ENCODE data around the gene CFAP100. TPM values are rescaled to one million over a fixed set of nuclear protein-coding genes. Genes with fewer than 3 reads are reported as not detected.

CFAP100 gene
- total RNA-seq, 2 experiments from 2014 or later = not detected

DNA sequence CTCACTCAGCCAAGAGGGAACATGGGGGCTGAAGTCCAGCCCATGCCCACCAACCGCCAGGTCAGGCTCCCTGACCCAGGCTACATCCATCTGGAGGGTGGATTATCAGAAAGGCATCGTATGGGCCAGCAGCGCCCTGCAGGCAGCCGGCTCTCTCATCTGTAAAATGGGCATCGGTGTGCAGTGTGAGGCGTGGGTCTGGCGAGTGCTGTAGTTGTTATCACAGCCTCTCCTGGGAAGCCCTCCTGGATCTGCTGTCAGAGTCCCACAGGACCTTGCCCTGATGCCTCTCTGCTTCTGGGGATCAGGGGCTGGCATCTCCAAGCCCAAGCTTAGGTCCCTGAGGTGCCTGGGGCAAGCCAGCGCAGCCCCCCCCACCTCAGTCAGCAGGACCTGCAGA, 27.4 kb downstream of the CFAP100 start:
- DNase-seq = no peak
- Mint-ChIP-seq H3K27me3 (no peaks in the 10 kb centered on the region), H3K36me3 (ENCODE audit: low read depth) (no peaks in the 10 kb centered on the region), H3K9me3 (peaks cover 10% of the 10 kb centered on the region), H3K4me1 (no peaks in the 10 kb centered on the region), H3K27ac (no peak overlapping the region), H3K4me3 (no peak overlapping the region)
- CTCF ChIA-PET = no interaction called here
- POLR2A ChIA-PET = no interaction called here

DNA sequence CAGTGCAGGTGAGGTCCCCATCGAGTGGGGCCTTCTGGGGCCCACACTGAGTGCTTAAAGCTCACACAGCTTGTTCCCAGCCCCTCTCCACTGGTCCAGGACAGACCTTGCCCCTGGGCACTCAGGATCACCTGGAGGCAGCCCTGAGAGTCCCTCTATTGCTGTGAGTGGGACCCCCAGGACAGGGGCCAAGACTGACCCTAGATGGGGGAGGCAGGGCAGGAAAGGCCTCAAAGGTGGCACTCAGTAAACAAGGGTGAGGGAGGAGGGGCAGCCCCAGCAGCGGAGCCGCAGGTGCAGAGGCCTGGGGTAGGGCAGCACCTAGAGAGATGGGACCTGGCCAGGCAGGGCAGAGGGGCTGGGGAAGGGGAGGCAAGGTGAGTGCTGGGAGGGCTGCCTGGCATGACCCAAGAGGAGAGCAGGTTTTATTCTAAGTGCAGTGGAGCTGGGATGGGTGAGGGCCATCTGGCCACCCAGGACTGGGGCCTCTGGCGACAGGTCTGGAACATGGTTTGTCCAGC, 27.9 kb downstream of the CFAP100 start:
- DNase-seq = no peak
- Mint-ChIP-seq H3K36me3 (ENCODE audit: low read depth) (no peaks in the 10 kb centered on the region), H3K9me3 (peaks cover 13% of the 10 kb centered on the region), H3K4me3 (no peak overlapping the region), H3K27me3 (no peaks in the 10 kb centered on the region), H3K4me1 (no peaks in the 10 kb centered on the region), H3K27ac (no peak overlapping the region)
- POLR2A ChIA-PET = no interaction called here
- CTCF ChIA-PET = no interaction called here

DNA sequence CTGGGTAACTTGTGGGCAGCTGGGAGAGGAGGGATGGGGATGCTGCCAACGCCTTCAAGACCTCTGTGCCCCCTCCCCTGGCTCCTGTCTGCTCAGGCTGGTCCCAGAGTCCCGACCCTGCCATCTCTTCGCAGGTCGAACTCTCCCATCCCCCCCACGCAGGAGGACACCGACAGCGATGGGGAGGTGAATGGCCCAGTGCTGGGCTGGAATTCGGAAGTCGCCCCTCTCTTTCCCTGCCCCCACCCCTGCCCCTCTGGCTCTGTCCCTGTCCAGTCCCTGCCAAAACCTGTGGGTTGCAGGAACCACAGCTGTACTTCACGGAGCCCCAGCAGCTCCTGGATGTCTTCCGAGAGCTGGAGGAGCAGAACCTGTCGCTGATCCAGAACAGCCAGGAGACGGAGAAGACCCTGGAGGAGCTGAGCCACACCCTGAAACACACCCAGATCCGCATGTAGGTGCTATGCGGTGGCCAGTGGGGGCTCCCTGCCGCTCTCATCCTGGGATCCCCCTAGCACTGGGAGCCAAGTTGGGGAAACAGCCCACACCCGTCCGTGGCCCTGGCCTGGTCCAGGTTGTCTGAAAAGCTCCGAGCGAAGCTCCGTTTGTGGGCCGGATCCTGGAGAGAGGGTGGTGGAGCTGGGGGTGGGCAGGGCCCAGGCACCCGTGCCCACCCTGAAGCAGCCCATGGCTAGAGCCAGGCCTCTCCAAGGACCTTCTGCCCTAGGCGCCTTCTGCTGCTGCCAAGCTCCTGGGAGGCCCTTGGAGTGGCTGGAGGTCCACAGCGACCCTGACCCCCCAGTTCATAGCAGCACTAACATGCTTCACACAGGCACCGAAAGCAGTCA, 28.7 kb downstream of the CFAP100 start:
- no peaks in the 10 kb centered on the region for H3K36me3 Mint-ChIP-seq (ENCODE audit: low read depth)
- POLR2A ChIA-PET = no interaction called here
- H3K27ac Mint-ChIP-seq = no peak overlapping the region
- CTCF ChIA-PET = no interaction called here
- no peaks in the 10 kb centered on the region for H3K27me3 Mint-ChIP-seq
- H3K4me1 Mint-ChIP-seq = no peaks in the 10 kb centered on the region
- no peak for DNase-seq
- peaks cover 14% of the 10 kb centered on the region for H3K9me3 Mint-ChIP-seq
- H3K4me3 Mint-ChIP-seq = no peak overlapping the region

DNA sequence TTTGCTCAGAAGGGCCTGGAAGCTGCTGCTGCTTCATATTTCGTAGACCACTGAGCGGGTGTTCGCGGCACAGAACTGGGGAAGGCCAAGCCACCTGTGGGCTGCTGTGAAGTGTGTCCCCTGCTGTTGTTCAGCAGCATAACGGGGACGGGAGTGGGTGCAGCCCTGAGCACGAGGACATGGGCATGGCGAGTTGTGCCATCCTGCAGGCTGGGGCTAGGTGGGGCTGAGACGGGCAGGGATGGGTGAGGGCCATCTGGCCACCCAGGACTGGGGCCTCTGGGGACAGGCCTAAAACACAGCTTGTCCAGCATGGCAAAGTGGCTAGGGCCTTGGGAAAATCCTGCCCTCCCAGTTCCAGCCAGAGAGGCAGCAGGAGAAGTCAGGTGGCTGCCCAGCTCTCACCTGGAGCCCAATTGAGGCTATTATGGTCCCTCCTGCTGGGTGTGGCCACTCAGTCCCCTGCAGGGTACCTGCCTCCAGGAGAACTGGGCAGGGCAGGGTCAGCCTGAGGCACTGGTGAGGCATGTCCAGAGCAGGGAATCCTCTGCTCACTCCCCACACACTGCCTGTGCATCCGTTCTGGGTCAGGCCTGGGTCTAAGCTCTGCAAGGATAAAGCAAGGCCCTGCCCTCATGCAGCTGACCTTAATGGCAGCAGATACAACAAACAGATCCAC, 29.5 kb downstream of the CFAP100 start:
- Mint-ChIP-seq H3K4me1 (no peaks in the 10 kb centered on the region), H3K27ac (no peak overlapping the region)
- CTCF ChIA-PET = no interaction called here

DNA sequence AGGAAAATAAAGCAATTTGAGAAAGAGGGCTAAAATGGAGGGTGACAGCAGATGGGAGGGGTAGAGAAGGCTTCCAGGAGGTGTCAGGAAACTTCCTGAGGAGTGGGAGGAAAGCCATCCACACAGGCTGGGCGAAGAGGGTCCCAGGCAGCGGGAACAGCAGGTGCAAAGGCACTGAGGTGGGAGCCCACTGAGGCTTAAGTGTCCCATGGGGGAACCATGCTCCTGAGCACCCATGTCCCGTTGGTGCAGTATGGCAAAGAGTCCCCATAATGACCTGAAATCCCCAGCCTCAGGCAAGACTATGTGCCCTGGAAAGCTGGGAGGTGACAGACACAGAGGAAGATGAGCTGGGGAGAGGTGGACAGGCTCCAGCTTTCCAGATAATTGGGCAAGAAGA, 30.0 kb downstream of the CFAP100 start:
- Mint-ChIP-seq H3K36me3 (ENCODE audit: low read depth) (no peaks in the 10 kb centered on the region), H3K9me3 (peaks cover 14% of the 10 kb centered on the region), H3K4me1 (no peaks in the 10 kb centered on the region), H3K27me3 (no peaks in the 10 kb centered on the region), H3K4me3 (no peak overlapping the region), H3K27ac (no peak overlapping the region)
- ChIA-PET POLR2A (no interaction called here), CTCF (no interaction called here)
- no peak for DNase-seq

More for the DNA sequence above, 29.5 kb downstream of the CFAP100 start:
- no peak for DNase-seq
- Mint-ChIP-seq H3K36me3 (ENCODE audit: low read depth) (no peaks in the 10 kb centered on the region), H3K4me3 (no peak overlapping the region), H3K9me3 (peaks cover 14% of the 10 kb centered on the region), H3K27me3 (no peaks in the 10 kb centered on the region)
- POLR2A ChIA-PET = no interaction called here

DNA sequence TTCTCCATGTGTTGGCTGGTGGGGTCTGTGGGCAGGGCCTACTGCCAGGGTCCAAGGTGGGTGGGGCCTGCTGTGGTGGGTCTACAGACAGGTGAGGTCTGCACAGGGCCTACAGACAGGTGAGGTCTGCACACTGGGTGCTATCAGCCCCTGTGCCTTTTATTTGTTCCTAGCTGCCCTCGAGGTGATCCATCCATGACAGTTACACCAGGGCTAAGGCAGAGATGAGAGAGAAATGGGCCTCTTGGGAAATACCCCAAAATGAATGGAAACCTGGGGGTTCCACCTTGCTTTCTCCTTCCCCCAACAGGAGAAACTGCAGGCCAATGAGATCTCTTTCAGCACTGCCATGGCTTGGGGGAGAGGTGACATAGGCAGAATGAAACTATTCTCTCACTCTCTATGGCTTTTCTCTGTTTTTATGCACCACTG, 36.4 kb downstream of the CFAP100 start:
- H3K36me3 Mint-ChIP-seq (ENCODE audit: low read depth) = no peaks in the 10 kb centered on the region
- ChIA-PET CTCF (no interaction called here), POLR2A (no interaction called here)
- H3K4me1 Mint-ChIP-seq = no peaks in the 10 kb centered on the region
- H3K27me3 Mint-ChIP-seq = no peaks in the 10 kb centered on the region
- H3K4me3 Mint-ChIP-seq = no peak overlapping the region
- H3K9me3 Mint-ChIP-seq = peaks cover 6% of the 10 kb centered on the region
- H3K27ac Mint-ChIP-seq = no peak overlapping the region
- DNase-seq = no peak

DNA sequence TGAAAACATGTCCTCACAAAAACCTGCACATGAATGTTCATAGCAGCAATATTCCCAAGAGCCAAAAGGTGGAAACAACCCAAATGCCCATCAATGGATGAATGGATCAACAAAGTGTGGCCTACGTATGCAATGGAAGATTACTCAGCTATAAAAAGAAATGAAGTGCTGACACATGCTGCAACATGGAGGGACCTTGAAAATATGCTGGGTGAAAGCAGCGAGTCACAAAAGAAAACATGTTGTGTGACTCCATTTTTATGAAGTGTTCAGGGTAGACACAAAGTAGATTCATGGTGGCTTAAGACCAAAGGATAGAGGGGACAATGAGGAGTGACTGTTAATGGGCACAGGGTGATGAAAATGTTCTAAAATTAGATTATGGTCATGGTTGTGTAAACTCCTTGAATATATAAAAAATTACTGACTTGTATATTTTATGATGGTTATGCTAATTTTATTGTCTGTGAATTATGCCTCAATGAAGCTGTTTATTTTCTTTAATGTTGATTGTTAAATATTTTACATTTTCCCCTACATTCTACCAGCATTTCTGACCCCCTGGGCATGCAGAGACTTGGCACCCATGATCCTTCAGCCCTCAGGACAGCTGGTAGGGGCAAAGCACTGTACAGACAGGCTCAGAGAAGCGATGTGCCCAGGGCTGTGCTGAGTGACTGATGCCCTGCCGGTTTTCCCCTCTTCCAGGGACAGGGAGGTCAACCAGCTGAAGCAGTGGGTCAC, 37.8 kb downstream of the CFAP100 start:
- Mint-ChIP-seq H3K36me3 (ENCODE audit: low read depth) (no peaks in the 10 kb centered on the region), H3K27ac (no peak overlapping the region), H3K4me1 (no peaks in the 10 kb centered on the region), H3K9me3 (peaks cover 2% of the 10 kb centered on the region), H3K27me3 (no peaks in the 10 kb centered on the region), H3K4me3 (no peak overlapping the region)
- DNase-seq = no peak
- ChIA-PET POLR2A (no interaction called here), CTCF (no interaction called here)

DNA sequence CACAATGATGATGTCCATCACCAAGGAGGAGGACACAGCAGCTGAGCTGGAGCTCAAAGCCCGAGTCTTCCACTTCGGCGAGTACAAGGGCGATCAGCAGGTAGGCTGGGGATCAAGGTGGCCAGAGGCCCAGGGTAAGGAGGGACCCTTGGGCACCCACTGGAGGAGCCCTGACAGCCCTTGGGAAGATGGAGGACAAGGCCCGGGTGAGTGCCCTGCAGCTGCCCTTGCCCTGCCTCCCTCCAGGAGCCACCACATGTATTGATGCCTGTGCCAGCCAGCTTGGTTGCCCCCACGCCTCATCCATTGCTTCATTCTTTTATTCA, 38.4 kb downstream of the CFAP100 start:
- ChIA-PET CTCF (no interaction called here), POLR2A (no interaction called here)
- no peak for DNase-seq
- no peak overlapping the region for H3K27ac Mint-ChIP-seq
- H3K36me3 Mint-ChIP-seq (ENCODE audit: low read depth) = no peaks in the 10 kb centered on the region
- H3K4me1 Mint-ChIP-seq = no peaks in the 10 kb centered on the region
- no peaks in the 10 kb centered on the region for H3K27me3 Mint-ChIP-seq
- H3K4me3 Mint-ChIP-seq = no peak overlapping the region
- H3K9me3 Mint-ChIP-seq = no peaks in the 10 kb centered on the region

DNA sequence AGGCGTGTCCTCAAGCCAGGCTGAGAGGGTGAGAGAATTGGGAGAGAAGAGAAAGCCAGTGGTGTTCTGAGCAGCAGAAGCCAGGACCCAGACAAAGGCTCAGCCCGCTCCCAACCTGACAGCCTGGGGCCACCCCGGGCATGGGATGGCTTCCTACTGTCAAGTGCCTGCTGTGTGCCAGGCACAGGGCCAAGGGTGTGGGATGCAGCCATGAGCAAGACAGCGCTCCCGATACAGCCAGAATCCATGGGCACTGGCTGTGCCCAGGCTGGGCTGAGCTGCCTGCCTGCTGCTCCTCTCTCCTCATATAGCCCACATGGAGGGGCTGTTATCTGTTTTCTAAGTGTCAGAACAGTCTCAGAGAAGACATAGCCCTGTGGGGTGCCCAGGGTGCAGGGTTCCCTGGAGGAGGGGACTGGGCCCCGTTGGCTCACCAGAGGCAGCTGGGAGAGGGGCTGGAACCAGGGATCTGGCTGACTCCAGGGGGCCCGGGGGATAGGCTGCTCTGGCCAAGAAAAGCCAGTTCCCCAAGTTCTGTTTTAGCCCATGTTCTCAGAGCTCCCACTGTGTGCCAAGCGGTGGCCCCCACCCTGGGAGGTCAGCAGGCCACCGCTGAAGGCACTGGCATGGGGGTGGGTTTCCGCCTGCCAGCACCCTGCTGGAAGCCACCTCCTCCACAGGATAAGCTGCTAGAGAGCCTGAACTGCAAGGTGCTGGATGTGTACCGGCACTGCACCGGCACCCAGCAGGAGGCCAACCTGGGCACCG, 39.0 kb downstream of the CFAP100 start:
- DNase-seq = no peak
- Mint-ChIP-seq H3K36me3 (ENCODE audit: low read depth) (no peaks in the 10 kb centered on the region), H3K4me1 (no peaks in the 10 kb centered on the region), H3K27me3 (no peaks in the 10 kb centered on the region), H3K27ac (no peak overlapping the region), H3K4me3 (no peak overlapping the region), H3K9me3 (no peaks in the 10 kb centered on the region)
- CTCF ChIA-PET = no interaction called here
- POLR2A ChIA-PET = no interaction called here

- H3K27ac Mint-ChIP-seq = no peak overlapping the region
- H3K9me3 Mint-ChIP-seq = no peaks in the 10 kb centered on the region
- H3K36me3 Mint-ChIP-seq (ENCODE audit: low read depth) = peaks cover 2% of the 10 kb centered on the region
- H3K4me3 Mint-ChIP-seq = no peak overlapping the region
- H3K4me1 Mint-ChIP-seq = no peaks in the 10 kb centered on the region
- DNase-seq = no peak
- ChIA-PET CTCF (no interaction called here), POLR2A (no interaction called here)
- H3K27me3 Mint-ChIP-seq = no peaks in the 10 kb centered on the region
Observed at GRCh38 chr3:126434264-126434590, 39.5 kb downstream of the CFAP100 start.

- H3K27ac Mint-ChIP-seq = no peak overlapping the region
- no peaks in the 10 kb centered on the region for H3K4me1 Mint-ChIP-seq
- H3K4me3 Mint-ChIP-seq = no peak overlapping the region
- H3K27me3 Mint-ChIP-seq = no peaks in the 10 kb centered on the region
- H3K9me3 Mint-ChIP-seq = no peaks in the 10 kb centered on the region
- peaks cover 2% of the 10 kb centered on the region for H3K36me3 Mint-ChIP-seq (ENCODE audit: low read depth)
- ChIA-PET CTCF (no interaction called here), POLR2A (no interaction called here)
- DNase-seq = no peak
Observed at GRCh38 chr3:126434931-126435411, 40.3 kb downstream of the CFAP100 start.

GRCh38 chr3:126435456-126436315, 41.0 kb downstream of the CFAP100 start:
- peaks cover 2% of the 10 kb centered on the region for H3K36me3 Mint-ChIP-seq (ENCODE audit: low read depth)
- H3K4me1 Mint-ChIP-seq = no peaks in the 10 kb centered on the region
- H3K27me3 Mint-ChIP-seq = no peaks in the 10 kb centered on the region
- POLR2A ChIA-PET = no interaction called here
- H3K4me3 Mint-ChIP-seq = no peak overlapping the region
- no peak overlapping the region for H3K27ac Mint-ChIP-seq
- no peaks in the 10 kb centered on the region for H3K9me3 Mint-ChIP-seq
- no peak for DNase-seq
- CTCF ChIA-PET = no interaction called here
